HG03520 (cell line): ENCODE measurements around the gene APOA5.
A peak's percentile ranks its signal among the peaks of the same experiment; 100 is the strongest.
"Not testable (repeated sequence)": the region's sequence is repeated elsewhere in the genome, so short reads cannot be mapped to it uniquely, and the experiment has no call there.

Experiments used
- ATAC-seq: cut with Tn5 transposase; IDR thresholded peaks from one replicate; pipeline ENCODE4 v1.9.1; 2021; ENCODE audit warnings: mild to moderate bottlenecking, moderate library complexity; ENCODE audit not compliant: unreplicated experiment

The APOA5 gene

GRCh38 chr11:116791813-116792143, at the start of gene APOA5:
TSS of gene APOA5 (minus strand) at chr11:116791879. CDS start at chr11:116791860, 19 bp downstream.
- no peak for ATAC-seq

GRCh38 chr11:116840746-116841296, 49.1 kb upstream of the APOA5 start:
- ATAC-seq = no peak

GRCh38 chr11:116840224-116840745, 48.6 kb upstream of the APOA5 start:
- ATAC-seq = no peak

GRCh38 chr11:116838321-116839084, 46.8 kb upstream of the APOA5 start:
- no peak for ATAC-seq

- no peak for ATAC-seq
These were observed 45.8 kb upstream of the APOA5 start, which contains the start of gene APOA1 for GRCh38 chr11:116837231-116838091. TSS of gene APOA1 (minus strand) at chr11:116837622. CDS start at chr11:116837387, 235 bp downstream.

- no peak for ATAC-seq
These were observed 44.9 kb upstream of the APOA5 start for GRCh38 chr11:116836632-116836991.

- peak; percentile 64 for ATAC-seq
These were observed 44.3 kb upstream of the APOA5 start for GRCh38 chr11:116835791-116836631.

GRCh38 chr11:116835042-116835772, 43.5 kb upstream of the APOA5 start:
- ATAC-seq = no peak

GRCh38 chr11:116834535-116835041, 42.9 kb upstream of the APOA5 start:
- ATAC-seq = not testable (repeated sequence)

GRCh38 chr11:116833816-116834534, 42.3 kb upstream of the APOA5 start:
- no peak for ATAC-seq

- ATAC-seq = no peak
These were observed 41.8 kb upstream of the APOA5 start for GRCh38 chr11:116833491-116833815.

GRCh38 chr11:116832350-116833290, 40.9 kb upstream of the APOA5 start:
- no peak for ATAC-seq

GRCh38 chr11:116831790-116832349, 40.2 kb upstream of the APOA5 start:
- ATAC-seq = no peak

- ATAC-seq = no peak
These were observed 38.7 kb upstream of the APOA5 start for GRCh38 chr11:116830184-116830912.

GRCh38 chr11:116829525-116830183, 38.0 kb upstream of the APOA5 start, which contains the start of gene APOC3:
TSS of gene APOC3 (plus strand) at chr11:116829907. CDS start at chr11:116830583, 676 bp downstream.
- ATAC-seq = no peak
